Esophagus squamous epithelium (tissue), 4 donors: ENCODE results near the gene NDFIP2.

Experiments
- CTCF ChIP-seq, 6 experiments: fragments of 450-650 bp in 4 of 6; fragments of 200-600 bp in 2 of 6; sonication (generic) in 2 of 6; IDR thresholded peaks; one replicate each; pipeline ENCODE4 v1.5.1; 2016 to 2019; ENCODE audit warnings: antibody characterized with exemption in 6 of 6, mild to moderate bottlenecking in 4 of 6, moderate library complexity in 4 of 6
- POLR2A ChIP-seq, 4 donors: fragments of 450-650 bp; IDR thresholded peaks; one replicate each; pipeline ENCODE4 v1.6.1; 2017; ENCODE audit warnings: antibody characterized with exemption in 4 of 4, mild to moderate bottlenecking in 4 of 4, moderate library complexity in 3 of 4

GRCh38 chr13:79582896-79583295 is 101.9 kb downstream of the NDFIP2 start:
- TF ChIP-seq POLR2A (IDR thresholded peaks at IDR 0.05): no peak
- no peak for TF ChIP-seq CTCF (IDR thresholded peaks at IDR 0.05)
